GM21737 (cell line): Measurements from ENCODE around the gene SETD4.

Experiments
- ATAC-seq: cut with Tn5 transposase; IDR thresholded peaks from one replicate; pipeline ENCODE4 v1.9.1; 2021; ENCODE audit warnings: mild to moderate bottlenecking, moderate library complexity; ENCODE audit not compliant: unreplicated experiment

Gene SETD4

GRCh38 chr21:36048357-36048756, 12.0 kb downstream of the SETD4 start:
- no peak for ATAC-seq

DNA sequence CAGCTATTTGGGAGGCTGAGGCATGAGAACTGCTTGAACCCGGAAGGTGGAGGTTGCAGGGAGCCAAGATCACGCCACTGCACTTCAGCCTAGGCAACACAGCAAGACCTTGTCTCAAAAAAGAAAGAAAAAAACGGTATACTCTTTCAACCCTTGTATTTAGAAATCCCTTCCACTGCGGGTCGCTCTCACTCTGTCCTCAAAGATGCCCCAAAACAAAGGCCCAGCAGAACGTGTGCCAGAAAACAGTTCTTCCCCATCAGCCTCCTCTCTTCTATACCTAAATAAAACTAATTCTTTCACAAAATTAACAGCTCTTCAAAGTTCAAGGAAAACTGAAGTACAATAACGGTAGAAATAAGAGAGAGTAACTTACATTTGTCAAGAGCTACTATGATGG, 13.2 kb downstream of the SETD4 start:
- ATAC-seq = no peak

DNA sequence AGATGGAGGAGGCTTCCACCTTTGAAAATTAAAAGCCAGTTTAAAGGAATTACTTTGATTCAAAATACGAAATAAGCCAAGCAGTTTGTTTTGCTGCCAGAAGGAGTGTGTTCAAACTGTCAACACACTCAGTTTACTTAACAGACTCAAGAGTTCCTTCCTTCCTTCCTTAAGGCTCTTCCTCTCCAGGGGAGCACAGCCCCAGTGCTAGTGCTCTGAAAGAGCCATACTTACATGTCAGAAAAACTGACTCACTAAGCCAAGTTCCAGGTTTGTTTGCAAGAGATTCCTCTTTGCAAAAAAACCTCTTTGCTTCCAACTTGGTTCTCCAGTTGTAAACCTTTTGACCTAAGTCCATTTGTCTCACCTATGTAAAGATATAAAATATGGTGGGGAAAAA, 14.3 kb downstream of the SETD4 start:
- no peak for ATAC-seq

- no peak for ATAC-seq
Observed at GRCh38 chr21:36044056-36044455, 16.3 kb downstream of the SETD4 start.

DNA sequence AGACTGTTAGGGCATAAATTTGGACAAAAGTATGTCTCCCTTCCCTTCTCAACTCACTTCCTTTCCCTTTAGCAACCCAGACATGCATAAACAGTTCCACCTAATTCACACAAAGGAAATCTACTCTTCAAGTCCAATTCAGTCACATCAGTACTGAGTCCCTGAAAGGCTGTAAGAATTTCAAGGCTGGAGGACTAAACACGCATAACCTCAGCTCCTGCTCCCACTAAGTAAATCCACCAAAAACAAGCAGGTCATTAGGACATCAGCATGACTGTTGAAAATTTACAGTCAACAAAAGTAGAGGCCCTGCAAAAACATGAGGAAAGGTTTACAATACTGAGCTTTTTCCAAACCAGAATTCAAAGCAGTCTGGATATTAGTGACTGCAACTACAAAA, 18.4 kb downstream of the SETD4 start:
- no peak for ATAC-seq

DNA sequence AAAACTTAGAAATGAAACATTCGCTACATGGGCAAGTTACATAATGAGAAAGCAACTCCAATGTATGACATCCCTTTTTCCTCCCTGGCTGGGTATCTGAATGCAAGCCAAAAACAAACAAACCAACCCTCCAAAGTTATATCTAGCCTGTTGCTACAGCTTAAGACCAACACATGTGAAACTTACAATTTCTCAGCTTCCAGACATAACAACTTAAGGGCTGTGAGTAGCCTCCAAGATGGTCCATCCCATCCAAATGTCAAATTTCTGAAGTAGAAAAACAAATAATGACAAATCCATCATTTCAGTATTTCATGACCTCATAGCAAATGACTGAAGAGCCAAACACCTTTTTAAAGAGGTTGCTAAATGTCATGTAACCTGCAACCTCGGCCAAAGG, 19.9 kb downstream of the SETD4 start:
- ATAC-seq = no peak

DNA sequence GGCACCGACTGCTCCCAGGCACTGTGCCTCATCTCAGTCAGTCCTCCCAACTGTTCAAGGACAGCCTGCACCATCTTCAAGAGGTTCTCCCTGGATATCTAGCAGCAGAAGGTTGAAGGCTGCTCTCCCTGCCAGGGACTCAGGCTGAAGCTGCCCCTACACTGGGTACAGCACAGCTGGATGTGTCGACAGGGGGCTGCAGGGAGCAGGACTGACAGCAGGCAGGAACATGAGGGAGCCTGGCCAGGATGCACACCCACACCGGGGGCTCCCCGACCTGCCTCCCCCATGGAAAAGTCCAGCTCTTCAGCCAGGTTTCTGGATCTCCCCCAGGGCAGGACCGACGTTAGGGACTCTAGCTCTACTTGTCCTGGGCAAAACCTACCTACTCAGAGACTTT, 20.5 kb downstream of the SETD4 start:
- ATAC-seq = no peak

DNA sequence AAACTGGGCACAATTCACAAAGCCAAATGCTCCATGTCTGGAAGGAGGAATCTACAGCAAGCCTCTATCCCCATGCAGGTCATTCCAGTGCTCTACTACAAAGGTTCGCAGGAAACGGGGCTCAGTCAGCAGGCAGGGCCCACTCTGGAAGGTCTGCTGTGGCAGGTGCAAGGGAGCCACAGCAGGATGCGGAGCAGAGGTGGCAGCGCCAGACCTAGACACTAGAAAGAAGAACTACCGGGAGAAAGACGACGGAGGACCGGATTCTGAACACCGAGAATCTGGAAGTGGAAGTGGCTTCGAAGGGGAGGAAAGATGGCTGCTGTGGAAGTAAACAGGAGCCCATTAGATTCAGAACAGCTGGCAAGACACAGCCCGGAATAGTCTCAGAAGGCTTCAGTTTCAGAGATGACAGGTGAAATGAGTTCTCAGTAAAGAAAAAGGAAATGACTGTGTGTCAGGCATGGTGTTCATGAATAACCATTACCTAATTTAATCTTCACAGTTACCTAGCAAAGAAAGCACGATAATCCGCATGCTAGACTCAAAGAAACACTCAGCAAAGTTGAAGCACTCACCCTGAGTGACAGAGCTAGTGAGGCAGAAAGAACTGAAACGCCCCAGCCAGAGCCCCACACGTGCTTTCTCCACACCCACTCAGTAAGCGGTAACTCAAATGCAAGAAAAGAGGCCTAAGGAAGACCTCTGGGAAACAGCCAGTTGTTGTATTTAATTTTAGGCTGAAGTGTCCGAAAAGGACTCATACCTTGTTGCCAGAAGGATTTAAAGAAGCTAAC, 21.4 kb downstream of the SETD4 start:
- no peak for ATAC-seq

DNA sequence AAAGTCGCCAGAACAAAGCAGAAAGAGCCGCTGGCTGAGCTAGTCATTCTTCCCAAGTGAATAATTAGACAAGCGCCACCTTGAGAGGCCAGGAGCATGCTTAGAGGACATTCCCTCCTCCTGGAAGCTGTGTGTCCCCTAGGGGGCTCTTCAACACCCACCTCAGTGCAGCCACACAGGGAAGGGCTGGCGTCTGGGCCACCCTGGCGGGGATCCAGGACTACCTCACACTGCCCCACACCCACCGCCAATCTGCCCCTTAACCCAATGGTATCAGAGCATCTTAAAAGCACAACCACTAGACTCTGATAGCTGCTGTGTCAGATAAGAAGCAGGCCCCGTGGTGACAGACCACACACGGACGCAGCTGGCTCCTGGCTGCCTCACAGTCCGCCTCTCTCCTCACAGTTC, 24.9 kb downstream of the SETD4 start:
- ATAC-seq = no peak

- no peak for ATAC-seq
Observed at GRCh38 chr21:36034211-36034913, 26.0 kb downstream of the SETD4 start.

DNA sequence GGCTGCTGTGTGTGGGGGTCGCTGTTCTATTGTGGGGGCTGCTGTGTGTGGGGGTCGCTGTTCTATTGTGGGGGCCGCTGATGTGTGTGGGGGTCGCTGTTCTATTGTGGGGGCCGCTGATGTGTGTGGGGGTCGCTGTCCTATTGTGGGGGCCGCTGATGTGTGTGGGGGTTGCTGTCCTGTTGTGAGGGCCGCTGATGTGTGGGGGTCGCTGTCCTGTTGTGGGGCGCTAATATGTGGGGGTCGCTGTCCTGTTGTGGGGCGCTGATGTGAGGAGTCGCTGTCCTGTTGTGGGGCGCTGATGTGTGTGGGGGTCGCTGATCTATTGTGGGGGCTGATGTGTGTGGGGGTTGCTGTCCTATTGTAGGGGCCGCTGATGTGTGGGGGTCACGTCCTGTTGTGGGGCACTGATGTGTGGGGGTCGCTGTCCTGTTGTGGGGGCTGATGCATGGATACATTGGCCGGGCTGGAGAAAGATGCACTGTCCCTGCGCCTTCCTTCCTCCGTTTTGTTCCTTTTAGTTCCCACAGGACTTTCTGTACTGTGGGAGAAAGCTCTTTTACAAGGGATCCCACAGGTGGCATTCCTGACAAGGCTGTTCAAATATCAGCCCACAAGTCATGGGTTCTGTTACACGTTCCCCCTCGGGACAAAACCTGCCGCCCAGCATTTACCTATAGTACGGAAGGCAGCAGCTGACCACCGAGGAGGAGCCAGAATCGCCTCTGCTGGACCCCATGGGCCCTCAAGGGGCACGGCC, 27.5 kb downstream of the SETD4 start:
- no peak for ATAC-seq

DNA sequence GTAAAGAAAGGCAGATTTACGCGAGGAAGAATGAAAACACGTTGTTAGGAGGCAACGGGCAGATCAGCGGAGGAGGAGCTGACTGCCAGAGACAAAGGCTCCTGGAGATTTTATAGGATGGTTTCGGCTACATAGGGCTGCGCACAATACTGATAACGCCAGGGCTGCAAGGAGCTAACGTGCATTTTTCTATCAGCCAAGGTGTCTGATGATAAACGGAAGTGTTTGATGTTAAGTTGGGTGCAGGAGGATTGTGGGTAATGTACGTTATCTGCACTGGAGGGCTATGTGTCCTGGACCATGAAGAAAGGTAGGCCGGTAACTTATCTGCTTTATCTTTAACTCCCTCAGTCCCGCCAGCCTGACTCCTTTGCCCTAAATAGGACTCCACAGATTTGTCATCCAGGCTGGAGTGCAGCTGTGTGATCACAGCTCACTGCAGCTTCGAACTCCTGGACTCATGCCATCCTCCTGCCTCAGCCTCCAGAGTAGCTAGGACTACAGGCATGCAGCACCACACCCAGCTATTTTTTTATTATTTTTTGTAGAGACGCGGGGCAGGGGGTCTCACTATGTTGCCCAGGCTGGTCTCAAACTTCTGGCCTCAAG, 29.6 kb downstream of the SETD4 start:
- ATAC-seq = no peak

DNA sequence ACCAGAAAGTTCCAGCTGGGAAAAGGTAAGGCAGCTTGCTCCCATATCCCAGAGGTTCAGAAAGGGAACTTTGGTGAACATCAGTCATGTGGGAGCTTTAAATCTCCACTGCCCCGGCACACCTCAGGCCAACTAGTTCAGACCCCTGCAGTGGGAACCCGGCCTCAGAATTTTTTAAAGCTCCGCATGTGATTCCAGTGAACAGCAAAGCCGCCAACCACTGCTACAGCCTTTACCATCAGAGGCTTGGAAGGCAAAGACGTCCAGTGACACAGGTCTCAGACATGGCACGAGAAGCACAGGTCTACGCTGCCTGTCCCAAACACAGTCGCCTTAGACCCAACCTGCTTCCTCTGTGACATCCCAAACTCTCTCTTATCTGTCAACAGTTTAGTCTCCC, 31.0 kb downstream of the SETD4 start:
- ATAC-seq = no peak

DNA sequence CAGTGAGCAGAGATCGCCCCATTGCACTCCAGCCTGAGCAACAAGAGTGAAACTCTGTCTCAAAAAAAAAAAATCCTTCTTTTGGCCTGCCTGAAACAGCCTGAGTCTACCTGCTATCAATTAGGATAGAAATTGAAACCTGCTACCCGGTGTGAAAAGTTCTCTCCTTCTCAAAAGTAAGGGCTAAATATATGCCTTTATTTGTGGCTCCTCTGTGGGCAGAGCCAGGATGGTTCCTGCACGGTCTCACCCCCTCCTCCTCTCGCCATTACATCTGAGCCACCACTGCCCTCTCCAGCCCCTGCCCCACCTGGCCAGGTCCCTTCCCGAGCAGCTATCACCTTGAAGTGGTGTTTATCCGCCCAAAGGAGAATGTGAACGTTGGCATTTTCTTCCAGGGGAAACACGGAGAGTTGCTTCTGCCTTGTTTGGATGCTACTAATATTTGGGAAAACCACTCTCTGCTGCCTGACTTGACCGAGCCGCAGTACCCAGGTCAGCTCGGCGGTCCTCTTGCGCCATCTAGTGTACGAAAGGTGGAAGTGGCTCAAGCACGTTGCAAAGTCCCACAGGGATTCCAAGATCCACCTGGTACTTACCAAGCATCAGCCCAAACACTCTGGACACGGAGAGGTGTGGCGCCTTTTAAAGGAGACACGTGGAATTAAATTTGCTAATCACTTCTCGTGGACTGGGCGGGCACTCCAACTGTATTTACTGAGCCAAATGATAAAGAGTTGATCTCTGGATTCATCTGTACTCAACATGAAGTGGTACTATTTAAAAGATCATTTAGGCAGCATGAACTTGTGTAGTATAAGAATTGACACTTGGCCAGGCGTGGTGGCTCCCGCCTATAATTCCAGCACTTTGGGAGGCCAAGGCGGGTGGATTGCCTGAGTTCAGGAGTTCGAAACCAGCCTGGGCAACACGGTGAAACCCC, 31.9 kb downstream of the SETD4 start:
- ATAC-seq = no peak

DNA sequence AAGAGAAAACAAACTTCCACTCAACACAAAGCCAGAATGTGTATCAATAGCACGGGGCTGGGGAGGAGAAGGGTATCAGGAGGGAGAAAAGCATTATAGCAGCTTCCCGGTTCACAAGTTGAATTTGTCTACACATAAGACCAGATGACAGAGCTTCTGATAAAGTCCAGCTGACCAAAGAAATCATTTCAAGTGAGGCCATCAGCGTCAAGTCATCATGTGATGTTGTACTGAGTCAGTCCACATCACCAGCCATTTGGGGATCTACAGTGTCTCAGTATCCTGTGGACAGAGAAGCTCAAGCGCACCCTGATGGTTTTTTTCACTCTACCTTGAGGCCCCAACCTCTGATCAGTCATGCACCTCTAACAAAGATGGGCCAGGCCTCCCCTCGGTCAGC, 33.0 kb downstream of the SETD4 start:
- no peak for ATAC-seq

DNA sequence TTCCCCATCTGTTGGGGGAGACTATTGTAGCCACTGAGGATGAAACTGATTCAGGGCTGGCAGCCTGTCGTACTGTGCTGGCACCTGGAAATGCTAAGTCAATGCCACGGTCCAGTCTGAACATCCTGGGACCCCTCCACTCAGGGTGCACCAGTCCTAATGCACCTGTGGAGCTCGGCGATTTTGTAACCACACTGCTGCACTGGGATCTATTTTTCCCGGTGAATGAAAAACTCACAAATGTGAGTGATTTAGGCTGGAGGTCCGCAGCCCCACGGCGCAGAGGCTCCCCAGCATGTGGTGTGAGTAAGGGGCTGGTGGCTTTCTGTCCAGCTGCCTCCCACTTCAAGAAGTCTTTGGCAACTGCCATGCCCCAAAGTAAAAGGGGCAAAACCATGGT, 35.5 kb downstream of the SETD4 start:
- ATAC-seq = no peak

- ATAC-seq = no peak
Observed at GRCh38 chr21:36023092-36023480, 37.2 kb downstream of the SETD4 start.

DNA sequence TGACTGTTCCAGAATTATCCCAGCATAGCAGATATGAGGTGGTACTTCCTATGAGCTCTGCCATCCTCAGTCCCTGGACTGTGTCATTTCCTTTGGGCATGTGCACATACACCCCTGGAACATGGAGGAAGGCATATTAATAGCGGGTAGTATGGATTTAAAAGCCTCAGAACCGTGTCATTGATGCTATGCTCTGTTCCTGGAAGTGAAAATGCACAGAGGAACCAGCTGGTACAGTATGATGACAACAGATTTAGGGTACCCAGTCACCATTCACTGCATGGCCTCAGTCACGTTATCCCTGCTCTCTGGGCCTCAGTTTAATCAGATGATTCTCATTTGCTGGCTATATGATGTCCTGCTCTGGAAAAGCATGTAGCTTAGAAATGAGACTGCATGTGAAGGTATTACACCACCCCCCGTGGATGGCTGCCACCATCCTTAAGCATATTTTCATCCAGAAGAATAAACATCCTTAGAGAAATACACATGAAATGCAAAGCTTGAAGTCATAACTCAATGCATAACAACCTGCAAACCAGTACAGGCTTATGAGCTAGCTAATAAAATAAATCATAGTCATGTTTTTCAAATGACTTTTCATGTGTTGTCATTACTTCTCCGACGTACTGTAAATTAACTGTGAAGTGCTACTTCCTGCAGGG, 37.8 kb downstream of the SETD4 start:
- no peak for ATAC-seq

DNA sequence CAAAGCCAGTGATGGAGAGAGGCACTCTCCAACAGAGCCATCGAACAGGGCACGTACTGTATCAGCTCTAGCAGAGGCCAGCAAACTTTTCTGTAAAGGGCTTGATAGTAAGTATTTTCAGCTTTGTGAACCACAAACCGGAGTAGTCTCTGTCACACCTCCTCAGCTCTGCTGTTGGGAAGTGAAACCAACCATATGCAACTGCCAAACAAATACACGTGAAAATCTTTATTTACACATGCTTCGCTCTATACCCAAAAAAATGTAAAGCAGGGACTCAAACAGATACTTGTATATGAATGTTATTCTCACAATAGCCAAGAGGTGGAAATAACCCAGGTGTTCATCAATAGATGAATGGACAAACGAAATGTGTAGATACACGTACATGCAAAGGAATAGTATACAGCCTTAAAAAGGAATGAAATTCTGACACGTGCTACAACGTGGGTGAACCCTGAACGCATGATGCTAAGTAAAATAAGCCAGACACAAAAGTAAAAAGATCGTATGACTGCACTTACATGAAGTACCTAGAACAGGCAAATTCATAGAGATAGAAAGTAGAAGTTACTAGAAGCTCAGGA, 39.0 kb downstream of the SETD4 start:
- no peak for ATAC-seq
